Stimulated activated naive CD4-positive, alpha-beta T cell treated with Interleukin-2 at 50 U/mL for 16 hours (primary cell): ENCODE results near the gene CSNK1A1.
"Not testable (repeated sequence)": the region's sequence is repeated elsewhere in the genome, so short reads cannot be mapped to it uniquely, and the experiment has no call there.

ENCODE experiments used
- DNase-seq: peaks from one replicate; lab custom pipeline; 2025; lab: John Stamatoyannopoulos, UW

CSNK1A1 gene

GRCh38 chr5:149551227-149552037 is at the start of gene CSNK1A1:
Gene CSNK1A1 (minus strand): TSS chr5:149551439. CDS start chr5:149550964, 475 bp downstream.
- DNase-seq: peak; percentile 99

- no peak for DNase-seq
These were observed 49.7 kb upstream of the CSNK1A1 start for GRCh38 chr5:149600932-149601331.

DNA sequence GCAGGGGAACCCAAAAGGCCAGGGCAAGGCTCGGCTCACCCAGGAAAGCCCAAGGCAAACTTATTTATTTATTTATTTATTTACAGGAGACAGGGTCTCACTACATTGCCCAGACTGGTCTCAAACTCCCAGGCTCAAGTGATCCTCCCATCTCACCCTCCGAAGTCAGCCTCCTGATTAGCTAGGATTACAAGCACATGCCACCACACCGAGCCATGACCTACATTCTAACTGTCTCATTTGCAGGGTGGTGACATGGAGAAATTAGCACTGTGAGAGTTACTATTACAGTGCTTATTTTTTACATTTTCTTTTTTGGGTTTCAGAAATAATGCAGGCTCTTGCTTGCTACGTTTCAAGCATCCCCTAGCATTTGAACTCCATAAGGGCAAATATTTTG is 48.1 kb upstream of the CSNK1A1 start:
- DNase-seq: no peak

DNA sequence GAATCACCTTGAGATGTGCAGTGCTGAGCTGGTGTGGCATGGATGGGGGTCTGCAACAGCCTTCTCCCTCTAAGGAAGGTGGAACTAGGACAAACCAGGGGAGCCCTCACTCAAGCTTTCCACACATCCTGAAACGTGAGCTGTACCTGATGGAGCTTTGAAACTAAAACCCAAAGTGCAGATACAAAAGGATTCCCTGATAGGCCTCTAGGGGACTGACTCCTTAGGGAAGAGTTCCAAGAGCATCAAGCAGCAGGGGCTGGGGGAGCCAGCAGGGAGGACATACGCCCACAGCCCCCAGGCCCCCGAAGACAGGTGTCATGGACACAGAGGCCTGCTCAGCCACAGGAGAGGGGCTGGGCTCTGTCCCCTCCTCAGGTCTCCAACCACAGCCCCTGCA is 47.7 kb upstream of the CSNK1A1 start:
- no peak for DNase-seq

GRCh38 chr5:149598234-149598633 is 47.0 kb upstream of the CSNK1A1 start:
- not testable (repeated sequence) for DNase-seq

- no peak for DNase-seq
These were observed 46.4 kb upstream of the CSNK1A1 start for GRCh38 chr5:149597618-149598017.

DNA sequence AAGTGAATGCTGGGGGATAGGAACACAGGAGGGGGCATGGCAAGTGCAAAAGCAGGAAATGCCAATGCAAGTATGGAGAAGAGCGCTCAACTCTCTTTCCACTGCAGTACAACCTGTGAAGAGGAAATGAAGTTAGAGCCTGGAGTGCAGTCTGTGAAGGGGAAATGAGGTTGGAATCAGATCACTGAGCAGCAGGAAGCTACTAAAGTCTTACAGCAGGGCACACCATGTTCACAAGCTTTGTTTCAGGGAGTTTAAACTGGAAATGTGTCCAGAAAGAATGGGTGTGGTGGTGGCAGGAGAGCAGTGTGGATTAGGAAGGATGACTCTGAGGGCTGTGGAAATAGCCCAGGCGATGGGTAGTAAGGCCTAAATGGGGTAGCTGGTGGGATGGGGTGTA is 45.5 kb upstream of the CSNK1A1 start:
- no peak for DNase-seq

DNA sequence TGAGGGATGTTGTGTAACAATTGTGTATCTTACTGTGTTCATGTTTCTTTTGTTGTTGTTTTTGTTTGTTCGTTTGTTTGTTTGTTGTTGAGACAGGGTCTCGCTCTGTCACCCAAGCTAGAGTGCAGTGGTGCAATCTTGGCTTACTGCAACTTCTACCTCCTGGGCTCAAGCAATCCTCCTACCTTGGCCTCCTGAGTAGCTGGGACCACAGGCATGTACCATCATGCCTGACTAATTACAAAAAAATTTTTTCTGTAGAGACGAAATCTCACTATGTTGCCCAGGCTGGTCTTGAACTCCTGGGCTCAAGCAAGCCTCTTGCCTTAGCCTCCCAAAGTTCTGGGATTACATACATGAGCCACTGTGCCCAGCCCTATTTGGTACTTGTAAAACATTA is 43.9 kb upstream of the CSNK1A1 start:
- not testable (repeated sequence) for DNase-seq

- DNase-seq: no peak
These were observed 43.1 kb upstream of the CSNK1A1 start for GRCh38 chr5:149594206-149594895.

- DNase-seq: no peak
These were observed 42.1 kb upstream of the CSNK1A1 start for GRCh38 chr5:149593370-149593769.

GRCh38 chr5:149588936-149589335 is 37.7 kb upstream of the CSNK1A1 start:
- DNase-seq: no peak

GRCh38 chr5:149586708-149587318 is 35.6 kb upstream of the CSNK1A1 start:
- no peak for DNase-seq

DNA sequence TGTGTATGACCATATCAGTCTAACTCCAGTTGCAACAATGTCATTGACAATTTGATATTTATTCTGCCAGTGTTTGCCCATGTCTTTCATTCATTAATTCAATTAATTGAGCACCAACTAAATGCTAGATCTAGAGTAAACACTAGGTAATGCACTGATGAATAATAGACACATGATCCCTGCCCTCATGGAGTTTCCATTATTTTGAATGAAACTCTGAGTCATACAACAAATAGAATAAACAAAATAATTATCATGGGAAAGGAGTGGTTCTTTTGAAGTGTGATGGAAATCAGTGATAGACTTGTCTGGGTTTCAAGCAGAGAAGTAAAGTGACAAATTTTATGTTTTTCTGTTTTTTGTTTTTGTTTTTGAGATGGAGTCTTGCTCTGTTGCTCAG is 34.7 kb upstream of the CSNK1A1 start:
- no peak for DNase-seq

DNA sequence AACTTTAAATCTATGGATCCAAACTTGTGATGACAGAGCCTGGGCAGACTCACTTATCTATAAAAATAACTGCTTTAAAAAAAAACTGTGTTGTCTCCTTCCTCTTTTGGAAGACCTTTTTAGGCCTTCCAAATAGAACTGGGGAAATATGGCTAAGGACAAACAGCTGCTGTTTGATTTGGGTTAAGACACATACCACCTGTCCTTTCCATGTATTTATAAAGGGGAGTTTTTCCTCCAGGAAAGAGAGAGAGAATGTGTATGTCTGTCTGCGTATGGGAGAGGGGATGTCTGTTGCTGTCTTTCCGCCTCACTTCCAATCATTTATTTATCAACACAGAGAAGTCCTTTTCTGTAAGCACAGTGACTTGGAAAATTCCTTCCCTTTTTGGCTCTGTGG is 32.9 kb upstream of the CSNK1A1 start:
- no peak for DNase-seq

DNA sequence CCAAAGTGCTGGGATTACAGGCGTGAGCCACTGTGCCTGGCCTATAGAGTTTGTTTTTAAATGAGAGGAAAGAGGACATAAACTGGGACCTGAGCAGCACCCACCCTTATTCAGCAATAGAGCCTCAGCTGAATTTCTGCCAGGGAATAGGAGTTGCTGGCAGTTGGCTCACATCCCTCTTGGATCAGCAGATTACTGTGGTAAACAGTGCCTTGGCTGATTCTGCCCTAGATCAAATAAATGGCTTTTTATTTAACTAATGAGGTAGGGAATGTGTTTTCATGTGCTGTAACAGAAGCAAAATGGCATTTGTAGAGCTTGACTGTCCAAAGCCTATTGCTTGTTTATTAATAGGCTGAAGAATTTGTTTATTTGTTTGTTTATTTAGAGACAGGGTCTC is 32.2 kb upstream of the CSNK1A1 start:
- DNase-seq: no peak

DNA sequence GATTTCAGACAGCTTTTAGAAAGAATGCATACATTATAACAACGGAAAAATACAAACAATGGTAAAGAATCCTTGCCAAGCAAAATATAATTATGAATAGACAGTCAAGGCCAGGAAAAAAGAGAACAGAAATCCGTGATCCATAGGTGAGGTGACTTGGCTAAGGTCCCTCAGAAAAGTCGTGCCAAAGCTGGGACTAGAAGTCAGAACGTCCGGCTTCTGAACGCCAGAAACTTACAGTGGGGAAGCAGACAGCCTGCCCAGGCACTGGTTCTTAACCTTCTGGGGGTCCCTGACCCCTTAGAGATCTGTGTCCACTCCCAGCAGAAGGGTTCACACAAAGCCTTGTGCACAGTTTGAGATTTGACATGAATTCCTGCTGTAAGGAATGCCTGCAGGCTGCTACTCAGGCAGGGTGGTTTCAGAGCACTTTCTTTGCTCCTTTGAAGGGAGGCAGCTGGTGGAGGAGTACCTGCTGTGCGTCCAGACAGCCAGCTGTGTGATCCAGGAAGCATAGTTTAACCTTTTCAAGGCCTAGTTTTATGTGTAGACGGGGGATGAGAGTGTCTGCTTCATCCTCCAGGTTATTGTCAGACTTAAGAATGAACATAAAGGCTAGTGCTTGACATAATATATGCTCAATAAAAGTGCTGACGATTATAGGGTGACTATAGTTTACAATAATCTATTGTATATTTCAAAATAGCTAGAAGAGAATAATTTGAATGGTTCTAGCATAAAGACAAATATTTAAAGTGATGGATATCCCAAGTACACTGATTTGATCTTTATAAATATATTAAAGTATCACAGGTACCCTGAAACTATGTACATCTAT is 30.9 kb upstream of the CSNK1A1 start:
- DNase-seq: no peak

GRCh38 chr5:149581192-149581861 is 30.1 kb upstream of the CSNK1A1 start, which contains the start of gene ARHGEF37:
Gene ARHGEF37 (plus strand): TSS chr5:149581498. CDS start chr5:149597770, 16,272 bp downstream.
- DNase-seq: peak; percentile 17

DNA sequence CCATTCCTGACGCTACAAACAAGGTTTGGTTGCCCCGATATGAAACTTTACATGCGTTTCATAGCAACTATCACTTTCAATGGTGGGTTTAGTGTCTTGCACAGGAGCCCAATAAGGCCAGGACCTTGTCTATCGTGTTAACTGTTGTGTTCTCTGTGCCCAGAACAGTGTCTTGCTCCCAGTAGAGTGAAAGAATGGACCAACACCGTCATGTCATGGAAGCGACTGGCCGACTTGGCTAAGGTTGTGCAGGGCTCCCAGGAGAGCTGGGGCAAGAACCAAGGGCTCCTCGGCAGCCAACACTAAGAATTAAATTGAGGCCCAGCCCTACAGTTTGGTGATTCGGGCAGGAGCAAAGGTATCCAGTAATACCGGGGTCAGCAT is 29.6 kb upstream of the CSNK1A1 start:
- no peak for DNase-seq

DNA sequence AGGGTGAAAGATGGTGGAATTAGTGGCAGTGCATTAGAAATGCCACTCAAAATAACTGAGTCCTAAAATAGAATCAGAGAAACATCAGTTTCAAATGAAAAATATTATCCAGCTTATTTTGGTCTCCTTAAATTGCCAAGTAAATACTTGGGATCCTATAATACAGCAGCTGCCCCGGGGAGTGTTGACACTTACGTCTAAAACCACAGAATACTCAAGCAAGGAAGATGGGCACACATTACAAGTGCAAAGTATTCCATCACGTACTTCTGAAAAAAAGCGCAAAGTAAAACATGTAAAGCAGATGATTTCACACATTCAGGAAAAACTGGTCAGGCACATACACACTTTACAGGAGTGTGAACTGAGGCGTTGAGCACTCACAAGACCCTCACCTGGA is 27.7 kb upstream of the CSNK1A1 start:
- no peak for DNase-seq

- no peak for DNase-seq
These were observed 24.8 kb upstream of the CSNK1A1 start for GRCh38 chr5:149576021-149576420.

DNA sequence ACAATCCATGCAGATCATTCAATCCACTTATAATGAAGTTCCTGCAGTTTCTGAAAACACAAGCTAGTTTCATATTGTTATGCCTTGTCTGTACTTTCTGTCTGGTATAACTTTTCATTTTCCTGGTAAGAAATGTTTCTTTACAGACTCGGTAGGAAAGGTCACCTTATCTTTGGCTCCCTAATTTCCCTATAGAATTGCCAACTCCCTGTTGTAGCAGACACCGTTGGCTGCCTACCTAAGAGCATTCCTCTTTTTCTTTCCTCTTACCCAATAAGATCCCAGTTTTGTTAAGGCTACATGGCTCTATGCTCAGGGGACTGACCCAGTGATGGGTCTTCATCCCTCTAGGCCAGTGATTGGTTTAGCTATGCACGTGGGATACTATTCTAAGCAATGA is 23.9 kb upstream of the CSNK1A1 start:
- DNase-seq: no peak
